ENCODE data around the gene LITAF.

Gene LITAF

DNA sequence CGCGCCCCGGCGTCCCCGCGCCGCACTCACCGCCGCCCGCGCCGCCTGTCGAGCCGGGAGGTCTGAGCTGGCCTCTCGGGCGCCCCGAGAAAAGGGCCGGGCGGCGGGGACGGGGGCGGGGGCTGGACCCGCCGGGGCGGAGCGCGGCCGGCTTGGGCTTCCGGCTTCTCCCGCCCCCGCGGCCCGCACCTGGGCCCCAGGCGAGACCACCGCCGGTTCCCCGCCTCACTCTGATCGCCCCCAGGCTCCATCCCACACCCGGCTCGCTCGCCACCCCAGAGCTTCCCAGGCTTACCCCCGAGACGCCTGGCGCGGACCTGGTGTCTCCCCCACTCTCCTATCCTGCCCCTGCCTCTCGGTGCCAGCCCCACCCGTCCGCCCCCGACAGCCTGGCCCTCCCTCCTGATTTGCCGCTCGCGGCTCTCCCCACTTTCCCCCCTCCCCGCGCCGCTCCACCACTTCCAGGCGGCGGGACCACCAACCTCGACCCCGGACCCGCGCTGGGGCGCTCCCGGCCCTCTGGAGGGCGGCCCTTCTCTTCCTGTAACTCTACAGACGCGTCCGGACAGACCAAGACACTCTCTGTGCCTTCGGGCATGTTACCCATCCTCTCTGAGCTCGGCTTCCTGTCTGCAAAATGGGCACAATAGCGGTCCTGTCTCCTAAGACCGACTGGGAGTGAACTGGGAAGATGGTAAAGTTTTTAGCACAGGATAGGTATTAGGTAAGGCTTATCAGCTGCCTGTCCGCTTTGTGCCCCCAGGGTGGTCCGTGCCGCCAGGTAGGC, at the start of gene LITAF:
TSS of gene LITAF (minus strand) at position 64 of the 787 bp plus-strand sequence. CDS start 30,189 bp downstream, outside the sequence.
- peak; percentile 47 for DNase-seq (ENCODE audit: low spot score)

- no peak for DNase-seq (ENCODE audit: low spot score)
Measured at GRCh38 chr16:11636172-11636721, 49.5 kb upstream of the LITAF start.

DNA sequence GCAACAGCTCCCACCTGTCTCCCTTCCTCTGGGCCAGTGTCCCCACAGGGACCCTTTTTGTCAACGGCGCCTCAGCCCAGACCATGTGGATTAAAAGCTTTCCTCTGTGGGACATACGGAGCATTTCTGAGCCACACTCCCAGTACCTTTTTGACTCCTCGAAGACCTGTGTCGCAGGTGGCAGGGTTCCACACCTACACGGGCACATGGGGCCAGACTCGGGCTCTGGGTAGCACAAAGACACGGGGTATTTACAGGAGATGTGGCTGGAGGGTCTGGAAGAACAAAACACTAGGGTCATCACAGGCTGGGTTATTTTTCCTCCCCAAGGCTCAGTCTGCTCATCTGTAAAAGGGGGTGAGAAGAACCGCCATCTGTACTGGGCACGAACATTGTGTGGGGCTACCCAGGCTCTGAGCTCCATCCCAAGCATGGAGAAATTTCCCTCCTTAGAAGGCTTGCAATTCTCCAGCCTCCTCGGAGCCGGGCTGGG, 49.0 kb upstream of the LITAF start:
- no peak for DNase-seq (ENCODE audit: low spot score)

DNA sequence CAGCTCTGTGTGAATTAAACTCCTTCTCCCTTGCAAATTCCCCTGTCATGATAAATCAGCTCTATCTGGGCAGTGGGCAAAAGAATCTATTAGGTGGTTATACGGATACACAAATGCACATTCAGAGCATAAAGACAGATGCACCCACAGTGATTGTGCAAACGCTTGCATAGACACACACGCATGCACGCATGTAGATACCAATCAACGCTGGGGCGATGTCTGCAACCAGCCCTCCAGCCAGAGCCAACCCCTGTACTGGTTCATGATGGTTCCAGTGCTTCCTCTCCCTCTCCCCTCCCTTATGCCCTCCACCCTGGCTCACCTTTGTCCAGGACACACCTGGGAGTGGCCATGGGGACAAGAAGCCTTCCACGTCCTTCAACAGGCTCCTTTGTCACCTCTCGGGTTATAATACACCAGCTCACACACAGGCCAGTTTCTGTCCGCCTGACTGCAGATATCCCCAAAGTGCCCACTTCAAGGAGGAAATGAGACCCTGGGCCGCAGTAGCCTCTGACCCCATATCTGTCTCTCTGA, 48.5 kb upstream of the LITAF start:
- DNase-seq (ENCODE audit: low spot score): no peak

DNA sequence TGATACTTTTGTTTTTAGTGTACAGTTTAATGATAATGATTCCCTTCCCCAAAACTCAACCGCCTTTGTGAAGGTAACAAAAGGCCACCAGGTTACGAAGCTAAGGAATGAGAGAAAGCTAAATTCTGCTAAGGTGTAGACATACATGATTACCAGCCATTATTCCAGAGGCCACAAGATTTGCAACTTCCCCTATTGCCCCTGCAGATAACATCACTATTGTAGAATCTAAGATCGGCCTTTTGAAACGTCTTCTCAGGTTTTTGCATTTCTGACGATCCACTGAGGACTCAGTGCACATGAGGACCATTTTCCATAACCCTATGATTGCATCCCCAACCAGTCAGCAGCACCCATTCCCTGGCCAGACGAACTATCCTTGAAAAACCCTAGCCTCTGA, 47.6 kb upstream of the LITAF start:
- no peak for DNase-seq (ENCODE audit: low spot score)

DNA sequence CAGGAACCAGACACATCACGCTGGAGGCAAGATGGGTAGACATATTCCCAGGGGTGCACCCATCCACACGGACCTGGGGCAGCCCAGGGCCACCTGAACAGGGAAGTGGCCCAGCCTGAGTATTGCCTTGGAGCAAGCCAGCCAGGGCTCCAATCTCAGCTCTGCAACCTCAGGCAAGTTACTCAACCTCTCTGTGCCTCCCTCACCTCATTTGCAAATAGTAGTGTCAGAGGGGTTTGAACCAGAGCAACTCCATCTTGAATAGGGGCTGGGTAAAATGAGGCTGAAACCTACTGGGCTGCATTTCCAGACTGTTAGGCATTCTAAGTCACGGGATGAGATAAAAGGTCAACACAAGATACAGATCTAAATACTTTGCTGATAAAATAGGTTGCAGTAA, 46.4 kb upstream of the LITAF start:
- DNase-seq (ENCODE audit: low spot score): no peak

DNA sequence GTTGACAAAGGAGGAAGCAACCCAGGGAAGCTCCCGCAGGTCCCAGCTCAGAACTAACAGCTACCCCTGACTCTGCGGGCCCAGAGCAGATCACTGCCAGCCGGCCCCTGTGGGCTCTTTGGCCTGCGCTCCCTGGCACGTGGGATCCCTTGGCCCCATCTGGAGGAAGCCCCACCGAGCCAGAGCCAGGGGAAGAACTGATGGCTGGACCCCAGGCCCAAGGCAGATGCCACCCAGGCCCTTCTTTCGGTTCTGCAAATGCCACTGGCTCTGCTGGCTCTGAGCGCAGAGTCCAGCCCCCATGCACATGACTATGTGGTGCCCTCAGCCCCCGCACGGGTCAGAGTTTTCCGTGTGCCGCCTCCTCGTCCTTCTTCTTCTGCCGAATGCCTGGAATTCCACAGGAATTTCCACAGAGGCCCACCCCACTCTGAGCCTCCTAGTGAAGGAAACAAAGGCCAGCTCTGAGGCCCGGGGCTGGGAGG, 45.8 kb upstream of the LITAF start:
- DNase-seq (ENCODE audit: low spot score): no peak

- no peak for DNase-seq (ENCODE audit: low spot score)
Measured at GRCh38 chr16:11631214-11631613, 44.5 kb upstream of the LITAF start.

DNA sequence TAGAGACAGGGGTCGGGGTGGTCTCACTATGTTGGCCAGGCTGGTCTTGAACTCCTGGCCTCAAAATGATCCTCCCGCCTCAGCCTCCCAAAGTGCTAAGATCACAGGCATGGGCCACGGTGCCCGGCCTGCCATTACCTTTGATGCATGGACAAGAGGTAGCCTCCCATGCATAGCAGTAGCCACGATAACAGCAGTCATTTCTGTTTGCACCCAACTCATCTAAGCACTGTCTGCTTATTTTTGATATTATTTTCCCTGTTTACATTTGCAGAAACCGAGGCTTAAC, 44.0 kb upstream of the LITAF start:
- DNase-seq (ENCODE audit: low spot score): no peak

GRCh38 chr16:11630046-11630767, 43.5 kb upstream of the LITAF start:
- no peak for DNase-seq (ENCODE audit: low spot score)

- no peak for DNase-seq (ENCODE audit: low spot score)
Measured at GRCh38 chr16:11629071-11630030, 42.6 kb upstream of the LITAF start.

DNA sequence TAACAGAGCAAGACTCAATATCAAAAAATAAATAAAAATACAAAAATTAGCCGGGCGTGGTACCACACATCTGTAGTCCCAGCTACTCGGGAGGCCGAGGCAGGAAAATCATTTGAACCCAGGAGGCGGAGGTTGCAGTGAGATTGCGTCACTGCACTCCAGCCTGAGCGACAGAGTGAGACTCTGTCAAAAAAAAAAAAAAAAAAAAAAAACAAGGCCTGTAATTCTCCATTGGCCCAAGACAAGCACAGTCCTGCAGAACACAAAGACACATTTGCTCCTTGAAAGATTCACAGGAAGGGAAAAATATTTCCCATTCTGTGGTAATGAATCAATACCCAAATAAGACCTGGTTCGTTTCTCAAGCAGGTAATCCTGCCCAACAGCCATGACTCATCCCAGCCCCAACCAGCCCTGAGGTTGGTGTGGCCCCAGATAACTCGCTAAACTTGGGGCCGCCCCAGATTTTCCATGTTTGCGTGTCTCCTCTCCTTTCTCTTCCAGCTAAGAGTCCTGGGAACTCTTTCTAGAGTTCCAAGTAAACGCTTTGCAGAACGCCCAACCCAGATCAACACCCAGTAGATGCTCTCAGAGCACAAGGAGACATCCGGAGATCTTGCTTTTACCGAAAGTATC, 41.2 kb upstream of the LITAF start:
- DNase-seq (ENCODE audit: low spot score): peak; percentile 51

GRCh38 chr16:11627292-11627663, 40.6 kb upstream of the LITAF start:
- no peak for DNase-seq (ENCODE audit: low spot score)

DNA sequence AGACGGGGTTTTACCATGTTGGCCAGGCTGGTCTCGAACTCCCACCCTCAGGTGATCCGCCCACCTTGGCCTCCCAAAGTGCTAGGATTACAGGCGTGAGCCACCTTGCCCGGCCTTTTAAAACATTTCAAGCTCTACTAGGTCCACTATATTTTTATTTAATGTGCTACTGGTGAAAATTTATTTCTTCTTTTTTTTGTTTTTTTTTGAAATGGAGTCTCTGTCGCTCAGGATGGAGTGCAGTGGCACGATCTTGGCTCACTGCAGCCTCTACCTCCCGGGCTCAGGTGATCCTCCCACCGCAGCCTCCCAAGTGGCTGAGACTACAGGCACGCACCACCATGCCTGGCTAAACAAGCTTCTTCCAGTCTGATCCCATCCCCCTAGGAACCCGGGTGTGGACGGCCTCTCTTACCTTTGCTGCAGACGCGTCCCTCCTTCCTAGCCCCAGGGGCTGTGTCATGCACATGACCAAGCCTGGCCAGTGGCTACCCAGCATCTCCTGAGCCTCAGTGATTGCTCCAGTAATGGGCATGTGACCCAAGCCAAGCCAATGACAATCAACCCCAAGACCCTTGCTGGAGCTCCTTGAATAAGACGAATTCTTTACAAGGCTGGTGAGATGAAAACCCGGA, 40.1 kb upstream of the LITAF start:
- no peak for DNase-seq (ENCODE audit: low spot score)

GRCh38 chr16:11625769-11626168, 39.0 kb upstream of the LITAF start:
- DNase-seq (ENCODE audit: low spot score): no peak

GRCh38 chr16:11624636-11625607, 38.2 kb upstream of the LITAF start:
- no peak for DNase-seq (ENCODE audit: low spot score)

DNA sequence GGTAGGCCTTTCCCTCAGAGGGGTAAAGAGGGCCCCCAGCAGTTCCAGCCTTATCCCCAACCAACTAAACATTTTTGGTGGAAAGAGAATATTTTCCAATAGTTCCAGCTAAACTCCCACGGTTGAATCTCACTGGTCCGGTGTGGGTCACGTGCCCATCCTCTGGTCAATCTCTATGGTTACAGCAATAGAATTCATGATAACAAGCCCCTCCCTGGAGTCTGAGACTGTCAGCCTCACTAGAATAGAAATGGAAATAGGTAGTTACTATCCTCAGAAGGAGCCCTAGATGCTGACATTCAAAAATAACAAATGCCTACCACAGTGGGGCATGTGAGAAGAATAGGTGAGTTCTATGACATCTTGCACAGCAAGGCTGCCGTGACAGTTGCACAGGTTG, 37.5 kb upstream of the LITAF start:
- DNase-seq (ENCODE audit: low spot score): no peak

- no peak for DNase-seq (ENCODE audit: low spot score)
Measured at GRCh38 chr16:11621920-11622651, 35.4 kb upstream of the LITAF start.

- no peak for DNase-seq (ENCODE audit: low spot score)
Measured at GRCh38 chr16:11621539-11621919, 34.8 kb upstream of the LITAF start.

Measured in LoVo (cell line).